OCI-LY1 (cell line): ENCODE measurements around the gene IGLON5.

Source experiments
- EZH2 ChIP-seq: fragments of 200-600 bp; sonication (generic), shearing (Covaris generic); IDR thresholded peaks from 2 replicates; pipeline ENCODE4 v1.8.0; 2017; ENCODE audit warnings: borderline replicate concordance, mixed run types, mild to moderate bottlenecking, antibody characterized with exemption, low read length, moderate library complexity, mixed read lengths
- TF ChIP-seq, protein P1 (sequence below): fragments of 200-600 bp; sonication (generic), shearing (Covaris generic); IDR thresholded peaks from 2 replicates; pipeline ENCODE4 v1.5.1; 2017; ENCODE audit warnings: mild to moderate bottlenecking, antibody characterized with exemption, low read length, moderate library complexity, mixed read lengths

GRCh38 chr19:51324167-51324481, 12.7 kb downstream of the IGLON5 start:
- TF ChIP-seq, protein P1, sequence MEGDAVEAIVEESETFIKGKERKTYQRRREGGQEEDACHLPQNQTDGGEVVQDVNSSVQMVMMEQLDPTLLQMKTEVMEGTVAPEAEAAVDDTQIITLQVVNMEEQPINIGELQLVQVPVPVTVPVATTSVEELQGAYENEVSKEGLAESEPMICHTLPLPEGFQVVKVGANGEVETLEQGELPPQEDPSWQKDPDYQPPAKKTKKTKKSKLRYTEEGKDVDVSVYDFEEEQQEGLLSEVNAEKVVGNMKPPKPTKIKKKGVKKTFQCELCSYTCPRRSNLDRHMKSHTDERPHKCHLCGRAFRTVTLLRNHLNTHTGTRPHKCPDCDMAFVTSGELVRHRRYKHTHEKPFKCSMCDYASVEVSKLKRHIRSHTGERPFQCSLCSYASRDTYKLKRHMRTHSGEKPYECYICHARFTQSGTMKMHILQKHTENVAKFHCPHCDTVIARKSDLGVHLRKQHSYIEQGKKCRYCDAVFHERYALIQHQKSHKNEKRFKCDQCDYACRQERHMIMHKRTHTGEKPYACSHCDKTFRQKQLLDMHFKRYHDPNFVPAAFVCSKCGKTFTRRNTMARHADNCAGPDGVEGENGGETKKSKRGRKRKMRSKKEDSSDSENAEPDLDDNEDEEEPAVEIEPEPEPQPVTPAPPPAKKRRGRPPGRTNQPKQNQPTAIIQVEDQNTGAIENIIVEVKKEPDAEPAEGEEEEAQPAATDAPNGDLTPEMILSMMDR = no peak
- TF ChIP-seq EZH2 = no peak
